A673 (cell line): ENCODE data around the gene MICOS13.

ENCODE experiments used
- CTCF ChIP-seq: fragments of 300-800, 200-600 bp; sonication (generic); conservative IDR thresholded peaks from 2 replicates; pipeline ENCODE4 v1.5.1; 2017; ENCODE audit warnings: low read depth, mild to moderate bottlenecking, antibody characterized with exemption, low read length, moderate library complexity, mixed read lengths
- EZH2 ChIP-seq: fragments of 200-600 bp; sonication (generic); IDR thresholded peaks from 2 replicates; pipeline ENCODE4 v1.6.1; 2017; ENCODE audit warnings: borderline replicate concordance, low read depth, mild to moderate bottlenecking, mixed read lengths, antibody characterized with exemption, low read length; ENCODE audit not compliant: poor library complexity, severe bottlenecking

- no peak for TF ChIP-seq CTCF
- TF ChIP-seq EZH2: no peak
Observed at GRCh38 chr19:5677136-5677535, 3.2 kb downstream of the MICOS13 start.
